ENCODE results near the gene USF1.

DNA sequence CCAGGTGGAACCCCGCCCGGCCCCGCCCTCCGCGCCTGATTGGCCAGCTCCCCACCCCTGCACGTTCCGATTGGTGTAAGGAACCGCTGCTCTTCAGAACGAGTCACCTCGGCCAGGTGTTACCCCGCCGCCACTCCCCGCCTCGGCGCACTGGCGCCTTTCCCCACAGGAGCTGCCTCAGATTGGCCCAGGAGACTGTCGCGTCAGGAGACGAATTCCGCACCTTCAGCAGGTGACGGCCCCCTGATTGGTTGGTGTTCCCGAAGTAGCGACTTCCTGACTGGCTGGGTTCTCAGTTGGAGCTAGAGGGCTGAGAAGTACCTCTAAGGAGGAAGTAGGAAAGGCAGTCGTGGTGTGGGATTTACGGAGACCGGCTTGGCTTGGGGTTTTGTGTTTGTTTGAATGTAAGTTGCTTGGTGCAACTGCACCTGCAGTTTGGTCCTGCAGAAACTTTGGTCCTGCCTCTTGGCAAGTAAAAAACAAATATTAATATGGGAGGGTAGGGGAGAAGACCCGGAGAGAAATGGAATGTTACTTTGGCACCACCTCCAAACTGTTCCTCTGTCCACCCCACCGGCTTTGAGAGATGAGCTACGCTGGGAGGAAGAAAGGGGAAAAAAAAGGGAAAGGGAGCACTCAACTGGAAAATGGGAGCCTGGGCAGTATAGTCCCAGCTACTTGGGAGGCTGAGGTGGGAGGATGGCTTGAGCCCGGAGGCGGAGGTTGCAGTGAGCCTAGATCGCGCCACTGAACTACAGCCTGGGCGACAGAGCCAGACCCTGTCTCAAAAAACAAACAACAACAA, 24.4 kb downstream of the USF1 start:
- TF ChIP-seq POLR2A (IDR thresholded peaks at IDR 0.05) = peak; percentile 70
- TF ChIP-seq, protein P1, sequence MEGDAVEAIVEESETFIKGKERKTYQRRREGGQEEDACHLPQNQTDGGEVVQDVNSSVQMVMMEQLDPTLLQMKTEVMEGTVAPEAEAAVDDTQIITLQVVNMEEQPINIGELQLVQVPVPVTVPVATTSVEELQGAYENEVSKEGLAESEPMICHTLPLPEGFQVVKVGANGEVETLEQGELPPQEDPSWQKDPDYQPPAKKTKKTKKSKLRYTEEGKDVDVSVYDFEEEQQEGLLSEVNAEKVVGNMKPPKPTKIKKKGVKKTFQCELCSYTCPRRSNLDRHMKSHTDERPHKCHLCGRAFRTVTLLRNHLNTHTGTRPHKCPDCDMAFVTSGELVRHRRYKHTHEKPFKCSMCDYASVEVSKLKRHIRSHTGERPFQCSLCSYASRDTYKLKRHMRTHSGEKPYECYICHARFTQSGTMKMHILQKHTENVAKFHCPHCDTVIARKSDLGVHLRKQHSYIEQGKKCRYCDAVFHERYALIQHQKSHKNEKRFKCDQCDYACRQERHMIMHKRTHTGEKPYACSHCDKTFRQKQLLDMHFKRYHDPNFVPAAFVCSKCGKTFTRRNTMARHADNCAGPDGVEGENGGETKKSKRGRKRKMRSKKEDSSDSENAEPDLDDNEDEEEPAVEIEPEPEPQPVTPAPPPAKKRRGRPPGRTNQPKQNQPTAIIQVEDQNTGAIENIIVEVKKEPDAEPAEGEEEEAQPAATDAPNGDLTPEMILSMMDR (IDR thresholded peaks at IDR 0.05) = no peak

Measured in right lobe of liver (tissue), 4 donors.